ENCODE data around the gene PDXP. TPM values are rescaled to one million over a fixed set of nuclear protein-coding genes. Genes with fewer than 3 reads are reported as not detected.
"Not testable (repeated sequence)": the region's sequence is repeated elsewhere in the genome, so short reads cannot be mapped to it uniquely, and the experiment has no call there.

PDXP gene
- polyA plus RNA-seq (ENCODE audit: insufficient read length in 3 of 3): 10 to 100 TPM; 16.4 to 17.7 (median 16.8) TPM

- peak; percentile 98 to 100 (median 99) for DNase-seq (ENCODE audit: low read depth in 3 of 3, low spot score in 2 of 3)
Measured at GRCh38 chr22:37658133-37659065, at the start of gene PDXP. PDXP (plus strand) TSS chr22:37658723; CDS start chr22:37658783, 60 bp downstream.

- no peak for DNase-seq (ENCODE audit: low read depth in 3 of 3, low spot score in 2 of 3)
Measured at GRCh38 chr22:37609240-37610152, 49.0 kb upstream of the PDXP start.

GRCh38 chr22:37610153-37610475 is 48.4 kb upstream of the PDXP start:
- DNase-seq (ENCODE audit: low read depth in 3 of 3, low spot score in 2 of 3): not testable (repeated sequence)

- DNase-seq (ENCODE audit: low read depth in 3 of 3, low spot score in 2 of 3): no peak
Measured at GRCh38 chr22:37610480-37611129, 47.9 kb upstream of the PDXP start.

- no peak for DNase-seq (ENCODE audit: low read depth in 3 of 3, low spot score in 2 of 3)
Measured at GRCh38 chr22:37611207-37611606, 47.3 kb upstream of the PDXP start.

GRCh38 chr22:37616201-37617083 is 42.1 kb upstream of the PDXP start:
- DNase-seq (ENCODE audit: low read depth in 3 of 3, low spot score in 2 of 3): no peak

- no peak for DNase-seq (ENCODE audit: low read depth in 3 of 3, low spot score in 2 of 3)
Measured at GRCh38 chr22:37617431-37617830, 41.1 kb upstream of the PDXP start.

- DNase-seq (ENCODE audit: low read depth in 3 of 3, low spot score in 2 of 3): no peak
Measured at GRCh38 chr22:37618072-37618656, 40.4 kb upstream of the PDXP start.

- DNase-seq (ENCODE audit: low read depth in 3 of 3, low spot score in 2 of 3): no peak
Measured at GRCh38 chr22:37618674-37619073, 39.8 kb upstream of the PDXP start.

GRCh38 chr22:37619991-37620390 is 38.5 kb upstream of the PDXP start:
- DNase-seq (ENCODE audit: low read depth in 3 of 3, low spot score in 2 of 3): no peak

GRCh38 chr22:37621352-37621860 is 37.1 kb upstream of the PDXP start:
- no peak for DNase-seq (ENCODE audit: low read depth in 3 of 3, low spot score in 2 of 3)

- no peak for DNase-seq (ENCODE audit: low read depth in 3 of 3, low spot score in 2 of 3)
Measured at GRCh38 chr22:37623075-37624016, 35.2 kb upstream of the PDXP start.

- no peak for DNase-seq (ENCODE audit: low read depth in 3 of 3, low spot score in 2 of 3)
Measured at GRCh38 chr22:37624017-37624365, 34.5 kb upstream of the PDXP start.

- no peak for DNase-seq (ENCODE audit: low read depth in 3 of 3, low spot score in 2 of 3)
Measured at GRCh38 chr22:37624876-37625275, 33.6 kb upstream of the PDXP start.

- DNase-seq (ENCODE audit: low read depth in 3 of 3, low spot score in 2 of 3): no peak
Measured at GRCh38 chr22:37625737-37626136, 32.8 kb upstream of the PDXP start.

GRCh38 chr22:37626144-37626543 is 32.4 kb upstream of the PDXP start:
- DNase-seq (ENCODE audit: low read depth in 3 of 3, low spot score in 2 of 3): no peak

- no peak for DNase-seq (ENCODE audit: low read depth in 3 of 3, low spot score in 2 of 3)
Measured at GRCh38 chr22:37626556-37627075, 31.9 kb upstream of the PDXP start.

GRCh38 chr22:37627121-37627520 is 31.4 kb upstream of the PDXP start:
- no peak for DNase-seq (ENCODE audit: low read depth in 3 of 3, low spot score in 2 of 3)
